Activated CD8-positive, alpha-beta T cell treated with anti-CD3 and anti-CD28 coated beads, Interleukin-2, amount 10 ng/mL, durations not matched to agents 7 days and 5 days (primary cell): ENCODE measurements around the gene ZNF207. TPM values are rescaled to one million over a fixed set of nuclear protein-coding genes. Genes with fewer than 3 reads are reported as not detected.
"Not testable (repeated sequence)": the region's sequence is repeated elsewhere in the genome, so short reads cannot be mapped to it uniquely, and the experiment has no call there.

Experiments
- ATAC-seq: fragments of 150-1000 bp; cut with Tn5 transposase; one replicate; pipeline ENCODE4 v1.10.0; 2021; ENCODE audit warnings: moderate library complexity
- CTCF ChIA-PET: fragments of 350-600 bp; sonication (Branson Sonifier 250); formaldehyde crosslinking; loops from one replicate; lab custom pipeline; 2021; ENCODE audit warnings: antibody characterized with exemption; lab: Charles Lee
- POLR2A ChIA-PET: fragments of 350-600 bp; sonication (Branson Sonifier 250); formaldehyde crosslinking; loops from one replicate; lab custom pipeline; 2021; ENCODE audit warnings: antibody characterized with exemption; lab: Charles Lee
- DNase-seq: peaks from one replicate; pipeline ENCODE4 v3.0.0-alpha.2; 2020
- H3K27ac Mint-ChIP-seq: one replicate; pipeline ENCODE4 v1.8.0; 2021; ENCODE audit warnings: mild to moderate bottlenecking, mixed read lengths
- H3K27me3 Mint-ChIP-seq: one replicate; pipeline ENCODE4 v1.8.0; 2021; ENCODE audit warnings: low read depth, mixed read lengths
- H3K36me3 Mint-ChIP-seq: one replicate; pipeline ENCODE4 v1.8.0; 2021; ENCODE audit warnings: low read depth, mixed read lengths
- H3K4me1 Mint-ChIP-seq: one replicate; pipeline ENCODE4 v1.8.0; 2021; ENCODE audit warnings: low read depth, mixed read lengths
- H3K4me3 Mint-ChIP-seq: one replicate; pipeline ENCODE4 v1.8.0; 2021; ENCODE audit warnings: mild to moderate bottlenecking, mixed read lengths
- H3K9me3 Mint-ChIP-seq: one replicate; pipeline ENCODE4 v1.8.0; 2022; ENCODE audit warnings: mixed read lengths; ENCODE audit not compliant: insufficient read depth
- total RNA-seq, 2 experiments: library from RNA; stranded (reverse); gene quantifications; one replicate each; pipeline ENCODE4 v1.2.3, GENCODE V29; 2021

The ZNF207 gene
- total RNA-seq, 2 experiments from 2014 or later = 250 to 263 TPM

DNA sequence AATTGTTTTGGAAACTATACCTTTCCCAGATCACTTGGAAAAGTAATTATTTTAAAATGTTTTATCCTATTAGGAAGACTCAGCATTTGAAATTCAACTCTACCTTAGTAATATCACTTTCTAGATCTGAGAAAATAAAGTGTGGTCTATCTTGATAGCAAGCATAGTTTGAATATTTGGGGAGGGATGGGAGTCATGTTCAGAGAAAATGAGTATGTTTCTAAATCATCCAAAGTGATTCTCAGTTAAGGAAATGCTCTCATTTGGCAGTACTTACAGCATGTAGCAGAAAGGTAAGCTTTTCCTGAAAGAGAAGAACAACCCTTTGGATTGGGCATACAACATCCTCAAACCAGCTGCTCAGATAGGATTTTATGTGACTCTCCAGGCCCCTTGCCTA, 14.9 kb upstream of the ZNF207 start:
- Mint-ChIP-seq H3K4me1 (peaks cover 49% of the 10 kb centered on the region), H3K27ac (no peak overlapping the region), H3K36me3 (peaks cover 61% of the 10 kb centered on the region), H3K27me3 (no peaks in the 10 kb centered on the region), H3K4me3 (no peak overlapping the region), H3K9me3 (no peaks in the 10 kb centered on the region)
- POLR2A ChIA-PET = interaction anchor here (1.3 kb wide), 1 partner anchor 15 kb away, joined by 3 read pairs; the partner anchor contains the start of gene ZNF207
- CTCF ChIA-PET = interaction anchor here (1.0 to 8.4 kb wide), 3 partner anchors 14 to 15 kb away, joined by 3 to 69 read pairs (median 5); no protein-coding TSS in a partner anchor
- no peak for DNase-seq
- no peak for ATAC-seq

DNA sequence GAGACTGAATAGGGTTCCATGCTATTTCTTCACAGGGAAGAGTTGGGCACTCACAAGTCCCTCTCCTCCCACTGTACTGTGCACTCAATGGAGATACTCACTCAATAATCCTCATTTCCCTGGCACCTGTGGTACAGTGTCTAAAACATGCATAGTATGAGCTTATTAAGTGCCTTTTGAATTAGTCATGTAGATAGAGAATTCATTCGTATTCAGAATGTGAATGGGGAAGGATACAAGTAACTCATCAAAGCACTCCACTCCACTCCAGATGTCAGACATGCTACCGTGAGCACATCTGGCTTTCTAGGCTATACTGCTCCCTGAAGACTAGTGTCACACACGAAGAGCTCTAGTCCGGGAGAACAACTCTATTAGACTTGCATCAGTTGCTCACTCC, 14.3 kb upstream of the ZNF207 start:
- DNase-seq = no peak
- POLR2A ChIA-PET = interaction anchor here (0.5 to 1.3 kb wide), 2 partner anchors 15 to 36 kb away, joined by 3 to 4 read pairs; partner anchors contain the start of gene ZNF207
- Mint-ChIP-seq H3K4me3 (no peak overlapping the region), H3K4me1 (peaks cover 46% of the 10 kb centered on the region), H3K27me3 (no peaks in the 10 kb centered on the region), H3K9me3 (no peaks in the 10 kb centered on the region), H3K27ac (peak overlapping the region; percentile 12), H3K36me3 (peaks cover 57% of the 10 kb centered on the region)
- CTCF ChIA-PET = interaction anchor here (1.0 to 8.4 kb wide), 3 partner anchors 13 to 15 kb away, joined by 3 to 69 read pairs (median 5); no protein-coding TSS in a partner anchor
- ATAC-seq = no peak

DNA sequence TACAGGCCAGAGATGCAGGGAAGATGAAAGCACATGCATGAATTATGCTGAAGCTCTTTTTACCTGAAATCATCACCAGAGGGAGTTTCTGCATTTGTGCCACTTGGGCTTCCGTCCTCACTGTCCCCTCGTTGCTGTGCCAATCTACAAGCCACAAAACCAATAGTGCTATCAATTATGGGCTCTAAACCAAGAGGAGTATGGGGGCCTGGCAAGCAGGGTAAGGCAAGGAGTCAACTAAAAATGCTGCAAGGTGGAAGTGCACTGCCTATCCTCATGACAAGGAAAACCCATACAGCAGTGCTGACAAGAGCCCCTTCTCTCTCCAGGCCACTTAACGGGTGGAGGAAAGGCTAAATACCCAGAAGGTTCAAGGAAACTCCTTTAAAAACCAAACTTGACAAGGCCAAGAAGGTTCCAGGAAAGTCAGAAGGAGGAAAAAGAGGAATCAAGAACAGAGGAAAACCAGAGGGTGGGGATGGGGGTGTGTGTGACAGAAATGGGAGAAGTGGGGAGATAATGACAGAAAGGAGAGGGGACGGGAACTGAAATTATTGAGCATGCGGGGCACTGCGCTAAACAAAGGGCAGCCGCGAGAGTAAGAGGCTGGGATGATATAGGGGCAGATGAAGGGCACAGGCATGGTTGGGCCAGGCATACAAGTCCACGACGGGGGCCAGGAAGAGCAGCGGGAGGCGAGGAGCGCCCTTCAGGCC, 8.7 kb upstream of the ZNF207 start:
- CTCF ChIA-PET = interaction anchor here (1.0 to 2.5 kb wide), 7 partner anchors 10 to 103 kb away, joined by 3 to 17 read pairs (median 4); partner anchors contain the start of gene PSMD11
- DNase-seq = peak; percentile 79
- peaks cover 25% of the 10 kb centered on the region for H3K36me3 Mint-ChIP-seq

DNA sequence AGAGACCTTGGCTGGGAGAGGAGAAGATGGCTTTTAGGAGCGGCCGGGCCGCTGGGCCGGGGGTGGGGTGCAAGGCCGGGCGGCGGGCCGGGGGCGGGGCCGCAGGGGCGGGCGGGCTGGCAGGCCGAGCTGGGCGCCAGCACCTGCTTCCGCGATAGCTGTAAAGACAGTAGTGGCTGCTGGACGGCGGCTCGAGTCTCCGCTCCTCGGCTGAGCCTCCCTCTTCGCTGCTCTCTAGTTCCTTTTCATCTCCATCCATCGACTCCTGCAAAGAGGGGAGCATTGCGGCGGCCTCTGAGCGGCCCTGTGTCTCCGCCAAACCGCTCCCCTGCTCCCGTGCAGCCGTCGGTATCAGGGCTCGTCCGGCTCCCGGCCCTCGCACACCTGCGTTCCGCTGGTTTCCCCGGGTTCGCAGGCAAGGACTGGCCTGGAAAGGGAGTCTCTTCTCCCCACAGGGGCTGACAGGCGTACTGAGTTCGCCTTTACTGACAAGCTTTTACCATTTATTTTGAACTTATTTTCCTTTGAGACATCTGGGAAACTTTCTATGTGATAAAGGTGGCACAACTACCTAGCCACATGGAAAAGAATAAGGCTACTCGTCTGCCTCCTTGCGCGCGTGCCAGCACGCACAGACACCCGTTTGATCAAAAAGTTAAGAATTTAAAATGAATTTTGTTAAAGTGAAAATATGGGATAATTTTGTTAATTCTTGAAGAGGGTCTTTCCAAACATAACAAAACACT, 7.9 kb upstream of the ZNF207 start, which contains the start of gene C17orf75:
Gene C17orf75, minus strand, starts transcription at position 317 of the 746 bp plus-strand sequence. Its CDS starts 34 bp downstream, at position 283.
- Mint-ChIP-seq H3K4me3 (peak within 1 kb of the TSS; percentile 90), H3K27me3 (no peaks in the 10 kb centered on the region), H3K36me3 (peaks cover 23% of the 10 kb centered on the region), H3K9me3 (no peaks in the 10 kb centered on the region), H3K4me1 (peaks cover 35% of the 10 kb centered on the region), H3K27ac (peak within 1 kb of the TSS; percentile 94)
- ATAC-seq (peak; percentile 89), DNase-seq (peak; percentile 84)
- CTCF ChIA-PET = interaction anchor here (1.0 to 2.5 kb wide), 5 partner anchors 9 to 26 kb away, joined by 3 to 17 read pairs (median 3); no protein-coding TSS in a partner anchor
- POLR2A ChIA-PET = interaction anchor here (1.0 to 3.6 kb wide), 4 partner anchors 9 to 22 kb away, joined by 3 to 24 read pairs (median 5); partner anchors contain the start of gene ZNF207

More for the DNA sequence above, 8.7 kb upstream of the ZNF207 start:
- POLR2A ChIA-PET = interaction anchor here (0.6 to 3.6 kb wide), 8 partner anchors 9 to 335 kb away, joined by 3 to 24 read pairs (median 4); partner anchors contain the start of genes LRRC37B and ZNF207
- peak; percentile 48 for ATAC-seq
- peak overlapping the region; percentile 90 for H3K4me3 Mint-ChIP-seq
- H3K27me3 Mint-ChIP-seq = no peaks in the 10 kb centered on the region
- peaks cover 35% of the 10 kb centered on the region for H3K4me1 Mint-ChIP-seq
- peak overlapping the region; percentile 94 for H3K27ac Mint-ChIP-seq
- no peaks in the 10 kb centered on the region for H3K9me3 Mint-ChIP-seq

DNA sequence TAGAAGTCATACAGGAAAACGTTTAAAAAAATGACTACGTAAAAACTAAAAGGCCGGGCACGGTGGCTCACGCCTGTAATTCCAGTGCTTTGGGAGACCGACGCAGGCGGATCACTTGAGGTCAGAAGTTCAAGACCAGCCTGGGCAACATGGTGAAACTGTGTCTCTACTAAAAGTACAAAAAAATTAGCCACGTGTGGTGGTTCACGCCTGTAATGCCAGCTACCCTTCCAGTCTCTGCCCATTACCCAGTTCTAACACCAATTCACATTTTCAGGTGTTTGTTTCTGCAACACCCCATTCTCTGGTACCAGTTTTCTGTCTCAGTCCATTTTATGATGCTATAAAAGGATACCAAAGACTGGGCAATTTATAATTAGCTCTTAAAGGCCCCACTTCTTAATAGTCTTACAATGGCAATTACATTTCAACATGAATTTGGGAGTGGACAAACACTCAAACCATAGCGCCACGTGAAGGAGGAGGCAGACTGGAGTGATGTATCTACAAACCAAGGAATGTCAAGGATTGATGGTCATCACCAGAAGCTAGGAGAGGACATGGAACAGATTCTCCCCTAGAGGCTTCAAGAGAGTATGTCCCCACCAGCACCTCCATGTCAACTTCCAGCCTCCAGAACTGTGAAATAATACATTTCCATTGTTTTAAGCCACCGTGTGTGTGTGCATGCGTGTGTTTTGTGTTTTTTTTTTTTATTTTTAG, 7.2 kb upstream of the ZNF207 start:
- H3K27me3 Mint-ChIP-seq = no peaks in the 10 kb centered on the region
- ChIA-PET CTCF (interaction anchor here (0.7 to 1.2 kb wide), 5 partner anchors 8 to 27 kb away, joined by 3 to 4 read pairs (median 3); no protein-coding TSS in a partner anchor), POLR2A (interaction anchor here (1.0 to 3.6 kb wide), 3 partner anchors 8 to 23 kb away, joined by 3 to 24 read pairs (median 6); partner anchors contain the start of gene ZNF207)
- H3K4me1 Mint-ChIP-seq = peaks cover 35% of the 10 kb centered on the region
- no peaks in the 10 kb centered on the region for H3K9me3 Mint-ChIP-seq
- ATAC-seq (no peak), DNase-seq (no peak)
- H3K4me3 Mint-ChIP-seq = peak overlapping the region; percentile 90
- H3K36me3 Mint-ChIP-seq = peaks cover 20% of the 10 kb centered on the region
- H3K27ac Mint-ChIP-seq = peak overlapping the region; percentile 91

DNA sequence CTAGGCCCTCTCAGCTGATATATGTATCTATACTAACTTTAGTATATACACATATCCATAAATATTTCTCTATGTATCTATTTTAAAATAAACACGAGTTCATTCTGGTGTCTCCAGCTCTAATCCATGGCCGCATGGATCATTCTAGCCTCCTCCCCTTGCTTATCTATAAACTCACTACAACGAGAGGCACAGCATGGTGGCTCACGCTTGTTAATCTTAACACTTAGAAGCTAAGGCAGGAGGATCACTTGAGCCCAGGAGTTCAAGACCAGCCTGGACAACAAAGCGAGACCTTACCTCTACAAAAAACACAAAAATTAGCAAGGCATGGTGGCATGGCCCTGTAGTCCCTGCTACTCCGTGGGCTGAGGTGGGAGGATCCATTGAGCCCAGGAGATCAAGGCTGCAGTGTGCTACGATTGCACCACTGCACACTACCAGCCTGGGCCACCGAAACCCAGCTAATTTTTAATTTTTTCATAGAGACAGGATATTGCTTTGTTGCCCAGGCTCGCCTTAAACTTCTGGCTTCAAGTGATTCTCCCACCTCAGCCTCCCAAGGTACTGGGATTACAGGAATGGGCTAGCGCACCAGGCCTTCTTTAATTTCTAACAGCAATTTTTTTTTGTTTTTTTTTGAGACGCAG, 3.9 kb upstream of the ZNF207 start:
- H3K27ac Mint-ChIP-seq = no peak overlapping the region
- no peak overlapping the region for H3K4me3 Mint-ChIP-seq
- DNase-seq = peak; percentile 18
- H3K4me1 Mint-ChIP-seq = peaks cover 35% of the 10 kb centered on the region
- ChIA-PET POLR2A (no interaction called here), CTCF (interaction anchor here (0.6 kb wide), 1 partner anchor 14 kb away, joined by 3 read pairs; no protein-coding TSS in a partner anchor)
- H3K36me3 Mint-ChIP-seq = peaks cover 18% of the 10 kb centered on the region
- no peaks in the 10 kb centered on the region for H3K27me3 Mint-ChIP-seq
- no peaks in the 10 kb centered on the region for H3K9me3 Mint-ChIP-seq
- ATAC-seq = no peak

DNA sequence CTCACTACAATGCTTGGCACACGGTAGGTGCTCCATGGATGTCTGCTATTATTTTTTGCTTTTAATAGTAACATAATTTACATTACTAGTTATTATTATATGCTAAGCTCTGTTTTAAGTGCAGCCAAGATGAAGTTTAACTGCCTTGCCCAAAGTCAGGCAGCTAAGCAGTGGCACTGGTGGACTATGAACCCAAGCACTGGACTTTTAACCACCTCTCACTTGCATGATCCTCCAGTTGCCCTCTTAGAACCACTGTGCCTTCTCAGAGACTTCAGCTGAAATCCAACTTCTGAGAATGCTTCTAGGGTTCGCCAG, 1.5 kb upstream of the ZNF207 start:
- Mint-ChIP-seq H3K9me3 (no peaks in the 10 kb centered on the region), H3K4me1 (peaks cover 29% of the 10 kb centered on the region), H3K27ac (peak overlapping the region; percentile 68), H3K27me3 (no peaks in the 10 kb centered on the region), H3K36me3 (peaks cover 37% of the 10 kb centered on the region), H3K4me3 (peak overlapping the region; percentile 100)
- ATAC-seq (no peak), DNase-seq (no peak)
- ChIA-PET POLR2A (interaction anchor here (0.6 to 1.7 kb wide), 2 partner anchors 11 to 20 kb away, joined by 4 to 5 read pairs; no protein-coding TSS in a partner anchor), CTCF (interaction anchor here (1.1 to 1.5 kb wide), 3 partner anchors 9 to 28 kb away, joined by 3 to 5 read pairs (median 5); no protein-coding TSS in a partner anchor)

DNA sequence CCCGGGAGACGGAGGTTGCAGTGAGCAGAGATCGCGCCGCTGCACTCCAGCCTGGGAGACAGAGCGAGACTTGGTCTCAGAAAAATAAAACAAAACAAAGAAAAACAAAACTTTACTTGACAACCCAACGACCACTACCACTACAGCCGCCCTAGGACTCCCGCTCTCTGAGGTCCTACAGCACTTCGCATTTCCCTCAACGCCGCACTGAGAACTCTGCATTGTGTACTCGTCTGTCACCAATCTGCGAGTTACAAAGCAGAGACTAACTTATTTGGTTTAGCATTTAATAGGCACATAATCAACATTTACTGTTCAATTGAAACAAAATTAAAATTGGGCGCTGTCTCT, 479 bp upstream of the ZNF207 start:
- ChIA-PET CTCF (no interaction called here), POLR2A (interaction anchor here (1.4 to 2.3 kb wide), 3 partner anchors 9 to 21 kb away, joined by 4 to 24 read pairs (median 8); partner anchors contain the start of gene C17orf75)
- no peak for ATAC-seq
- Mint-ChIP-seq H3K9me3 (no peaks in the 10 kb centered on the region), H3K4me3 (peak overlapping the region; percentile 100), H3K27me3 (no peaks in the 10 kb centered on the region), H3K36me3 (peaks cover 44% of the 10 kb centered on the region), H3K4me1 (peaks cover 32% of the 10 kb centered on the region), H3K27ac (peak overlapping the region; percentile 99)
- peak; percentile 30 for DNase-seq

DNA sequence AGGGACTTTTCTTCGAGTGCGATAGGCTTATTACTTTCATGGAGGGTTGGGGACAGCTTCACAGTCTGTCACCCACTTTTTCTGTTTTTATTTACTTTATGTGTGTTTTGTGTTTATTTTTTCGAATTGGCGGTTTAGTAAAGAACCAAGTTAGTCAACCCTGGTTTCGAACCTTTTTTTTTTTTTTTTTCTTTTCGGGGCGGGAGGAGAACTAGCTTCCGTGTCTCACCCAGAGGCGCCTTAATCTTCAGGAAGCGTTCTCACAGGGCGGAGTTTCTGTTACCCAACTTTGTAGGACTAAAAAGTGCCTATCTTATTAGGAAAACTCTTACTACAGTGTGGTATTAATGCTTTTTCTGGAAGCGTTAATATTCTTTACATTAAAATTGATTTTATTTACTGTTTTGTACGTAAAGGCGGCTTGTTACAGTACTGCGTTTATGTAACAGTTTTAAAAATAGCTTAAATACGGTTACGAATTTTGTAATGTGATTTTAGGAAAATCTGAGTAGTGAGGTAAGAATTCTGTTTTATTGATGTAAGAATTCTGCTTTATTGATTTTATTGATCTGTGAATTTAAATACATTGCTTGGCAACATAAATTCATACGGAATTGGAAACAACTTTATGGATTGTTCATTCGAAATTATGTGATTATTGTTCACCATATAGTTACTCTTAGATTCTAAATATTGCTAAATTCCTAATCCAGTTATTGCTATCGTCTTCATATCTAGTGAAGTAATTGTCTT, 885 bp downstream of the ZNF207 start:
- peak overlapping the region; percentile 100 for H3K4me3 Mint-ChIP-seq
- no peaks in the 10 kb centered on the region for H3K27me3 Mint-ChIP-seq
- peak; percentile 45 for ATAC-seq
- H3K4me1 Mint-ChIP-seq = peaks cover 45% of the 10 kb centered on the region
- no peaks in the 10 kb centered on the region for H3K9me3 Mint-ChIP-seq
- H3K27ac Mint-ChIP-seq = peak overlapping the region; percentile 99
- CTCF ChIA-PET = interaction anchor here (0.7 to 1.7 kb wide), 8 partner anchors 9 to 112 kb away, joined by 3 to 7 read pairs (median 4); partner anchors contain the start of genes C17orf75 and PSMD11
- POLR2A ChIA-PET = interaction anchor here (0.5 to 2.3 kb wide), 9 partner anchors 8 to 87 kb away, joined by 3 to 24 read pairs (median 3); partner anchors contain the start of gene C17orf75
- DNase-seq = peak; percentile 68
- H3K36me3 Mint-ChIP-seq = peaks cover 58% of the 10 kb centered on the region

DNA sequence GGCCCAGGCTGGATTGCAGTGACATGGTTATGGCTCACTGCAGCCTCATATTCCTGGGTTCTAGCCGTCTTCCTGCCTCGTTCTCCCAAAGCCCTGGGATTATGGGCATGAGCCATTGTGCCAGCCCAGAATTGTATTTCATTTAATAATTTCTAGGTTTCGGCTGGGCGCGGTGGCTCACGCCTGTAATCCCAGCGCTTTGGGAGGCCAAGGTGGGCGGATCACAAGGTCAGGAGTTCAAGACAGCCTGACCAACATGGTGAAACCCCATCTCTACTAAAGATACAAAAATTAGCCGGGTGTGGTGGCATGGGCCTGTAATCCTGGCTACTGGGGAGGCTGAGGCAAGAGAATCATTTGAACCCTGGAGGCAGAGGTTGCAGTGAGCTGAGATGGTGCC, 2.8 kb downstream of the ZNF207 start:
- DNase-seq, H3K9me3 Mint-ChIP-seq, POLR2A ChIA-PET, ATAC-seq, H3K27me3 Mint-ChIP-seq, H3K27ac Mint-ChIP-seq: not testable (repeated sequence)
- H3K4me1 Mint-ChIP-seq = peaks cover 56% of the 10 kb centered on the region
- peaks cover 65% of the 10 kb centered on the region for H3K36me3 Mint-ChIP-seq
- CTCF ChIA-PET = interaction anchor here (1.7 kb wide), 1 partner anchor 91 kb away, joined by 5 read pairs; the partner anchor contains the start of gene PSMD11
- H3K4me3 Mint-ChIP-seq = peak overlapping the region; percentile 100
